Trophoblast cell (in vitro differentiated cells and primary cell): Measurements from ENCODE around the gene DUSP5.

Experiments
- DNase-seq, 2 donors: peaks; one replicate each; pipeline ENCODE4 v3.0.0-alpha.2; 2016
- H2AFZ ChIP-seq: 2 replicates; pipeline ENCODE4 v1.6.1; 2013; ENCODE audit warnings: low read length, moderate library complexity, mild to moderate bottlenecking; ENCODE audit not compliant: insufficient read depth, poor library complexity
- H2AK5ac ChIP-seq: 2 replicates; pipeline ENCODE4 v1.6.1; 2013; ENCODE audit warnings: mild to moderate bottlenecking, low read length
- H2BK120ac ChIP-seq: 2 replicates; pipeline ENCODE4 v1.6.1; 2013; ENCODE audit warnings: low read length, mild to moderate bottlenecking, moderate library complexity; ENCODE audit not compliant: insufficient read depth, poor library complexity
- H2BK12ac ChIP-seq: 2 replicates; pipeline ENCODE4 v1.6.1; 2013; ENCODE audit warnings: mild to moderate bottlenecking, low read length, moderate library complexity
- H2BK5ac ChIP-seq: 2 replicates; pipeline ENCODE4 v1.6.1; 2013; ENCODE audit warnings: low read length, low read depth, moderate library complexity, mild to moderate bottlenecking; ENCODE audit not compliant: poor library complexity
- H3K14ac ChIP-seq: 2 replicates; pipeline ENCODE4 v1.6.1; 2013; ENCODE audit warnings: mild to moderate bottlenecking, low read length
- H3K18ac ChIP-seq: 2 replicates; pipeline ENCODE4 v1.6.1; 2013; ENCODE audit warnings: mild to moderate bottlenecking, low read length
- H3K23ac ChIP-seq: 2 replicates; pipeline ENCODE4 v1.6.1; 2013; ENCODE audit warnings: low read length
- H3K27ac ChIP-seq: 2 replicates; pipeline ENCODE4 v1.5.1; 2013; ENCODE audit warnings: low read depth, mild to moderate bottlenecking, inconsistent platforms, low read length, moderate library complexity
- H3K27me3 ChIP-seq: 2 replicates; pipeline ENCODE4 v1.6.1; 2013; ENCODE audit warnings: inconsistent platforms, mild to moderate bottlenecking, low read length, moderate library complexity; ENCODE audit not compliant: insufficient read depth
- H3K36me3 ChIP-seq, 2 experiments: 1 replicate in 1 of 2; 2 replicates in 1 of 2; pipeline ENCODE4 v1.6.1; 2013; ENCODE audit warnings: low read length in 2 of 2, mild to moderate bottlenecking in 2 of 2, moderate library complexity in 1 of 2; ENCODE audit not compliant: insufficient read depth in 2 of 2, control insufficient read depth in 1 of 2
- H3K4ac ChIP-seq: 2 replicates; pipeline ENCODE4 v1.6.1; 2013; ENCODE audit warnings: low read depth, mild to moderate bottlenecking, low read length, moderate library complexity
- H3K4me1 ChIP-seq, 2 experiments: 1 replicate in 1 of 2; 2 replicates in 1 of 2; pipeline ENCODE4 v1.6.1; 2013; ENCODE audit warnings: low read length in 2 of 2, mild to moderate bottlenecking in 2 of 2, moderate library complexity in 1 of 2; ENCODE audit not compliant: insufficient read depth in 2 of 2, control insufficient read depth in 1 of 2
- H3K4me2 ChIP-seq: 2 replicates; pipeline ENCODE4 v1.6.1; 2013; ENCODE audit warnings: inconsistent platforms, mild to moderate bottlenecking, low read length, moderate library complexity
- H3K4me3 ChIP-seq: 2 replicates; pipeline ENCODE4 v1.5.1; 2013; ENCODE audit warnings: mild to moderate bottlenecking, low read depth, low read length, inconsistent platforms
- H3K79me1 ChIP-seq: one replicate; pipeline ENCODE4 v1.6.1; 2013; ENCODE audit warnings: low read length
- H3K79me2 ChIP-seq: 2 replicates; pipeline ENCODE4 v1.6.1; 2013; ENCODE audit warnings: low read length, mild to moderate bottlenecking; ENCODE audit not compliant: control insufficient read depth, insufficient read depth, poor library complexity
- H3K9ac ChIP-seq: 2 replicates; pipeline ENCODE4 v1.6.1; 2013; ENCODE audit warnings: mild to moderate bottlenecking, low read length
- H3K9me3 ChIP-seq: 2 replicates; pipeline ENCODE4 v1.6.1; 2013; ENCODE audit warnings: low read depth, mild to moderate bottlenecking, control low read depth, inconsistent platforms, low read length; ENCODE audit not compliant: insufficient read depth
- H4K12ac ChIP-seq: 2 replicates; pipeline ENCODE4 v1.6.1; 2013; ENCODE audit warnings: low read depth, mild to moderate bottlenecking, low read length, moderate library complexity
- H4K8ac ChIP-seq: 2 replicates; pipeline ENCODE4 v1.6.1; 2013; ENCODE audit warnings: low read depth, mild to moderate bottlenecking, low read length, moderate library complexity
- H4K91ac ChIP-seq: one replicate; pipeline ENCODE4 v1.6.1; 2013; ENCODE audit warnings: low read depth, mild to moderate bottlenecking, low read length, moderate library complexity
- WGBS: extraction: QIAGEN DNeasy Blood & Tissue Kit; methylation state at CpG from one replicate; pipeline ENCODE4 v1.1.7; 2013; ENCODE audit warnings: missing lambda C conversion rate; ENCODE audit not compliant: insufficient read length, insufficient coverage; ENCODE audit errors: extremely low coverage; 5-methylcytosine and 5-hydroxymethylcytosine counted together

DUSP5 gene

DNA sequence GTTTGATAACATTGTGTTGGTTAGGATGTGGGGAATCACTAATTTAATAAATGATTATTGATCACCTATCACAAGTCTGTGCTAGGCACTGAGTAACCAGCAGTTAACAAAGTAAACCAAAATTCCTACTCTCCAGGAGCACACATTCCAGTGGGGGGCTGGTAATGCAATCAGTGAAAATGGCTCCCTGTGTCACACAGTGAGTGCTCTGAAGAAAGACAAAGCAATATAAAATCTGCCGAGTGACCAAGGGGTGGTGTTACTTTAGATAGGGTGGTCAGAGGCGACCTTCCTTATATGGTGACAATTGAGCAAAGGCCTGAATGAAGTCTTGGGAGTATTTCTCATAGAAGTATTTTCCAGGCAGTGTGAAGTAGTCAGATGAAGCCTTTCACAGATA lies 56.2 kb downstream of the DUSP5 start:
- no CpG with 5 or more reads among the region's 2 CpGs for WGBS
- H2BK12ac ChIP-seq: no peak overlapping the region
- no peak overlapping the region for H2AK5ac ChIP-seq
- no peak overlapping the region for H2AFZ ChIP-seq
- no peaks in the 10 kb centered on the region for H3K9me3 ChIP-seq
- H3K9ac ChIP-seq: no peak overlapping the region
- H3K79me2 ChIP-seq: no peaks in the 10 kb centered on the region
- no peak overlapping the region for H3K18ac ChIP-seq
- H2BK5ac ChIP-seq: no peak overlapping the region
- no peak overlapping the region for H4K8ac ChIP-seq
- H3K36me3 ChIP-seq: no peaks in the 10 kb centered on the region
- DNase-seq: no peak
- H3K27ac ChIP-seq: no peak overlapping the region
- no peaks in the 10 kb centered on the region for H3K79me1 ChIP-seq
- H3K14ac ChIP-seq: no peak overlapping the region
- no peak overlapping the region for H3K23ac ChIP-seq
- H3K27me3 ChIP-seq: no peaks in the 10 kb centered on the region
- H2BK120ac ChIP-seq: no peak overlapping the region
- H4K12ac ChIP-seq: no peak overlapping the region
- no peak overlapping the region for H3K4ac ChIP-seq
- no peak overlapping the region for H3K4me2 ChIP-seq
- H4K91ac ChIP-seq: no peak overlapping the region
- no peak overlapping the region for H3K4me3 ChIP-seq
- no peaks in the 10 kb centered on the region for H3K4me1 ChIP-seq

DNA sequence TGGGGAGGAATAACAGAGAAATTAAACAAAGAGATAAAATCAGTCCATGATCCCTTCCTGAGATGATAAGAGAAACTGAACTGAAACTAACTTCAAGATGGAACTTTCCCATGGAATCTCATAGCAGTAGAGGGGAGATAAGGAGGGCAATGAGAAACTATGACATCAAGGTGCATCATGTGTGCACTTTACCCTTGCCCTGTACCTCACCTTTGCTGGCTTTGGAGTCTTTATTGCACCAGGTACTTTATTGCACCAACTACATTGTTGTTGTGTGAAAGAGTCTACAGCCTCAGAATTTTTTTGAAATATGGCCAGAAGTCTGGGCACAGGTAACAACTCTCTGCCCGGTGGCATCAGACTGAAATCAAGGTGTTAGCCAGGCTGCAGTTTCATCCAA lies 58.6 kb downstream of the DUSP5 start:
- Histone ChIP-seq H3K4me1 (no peaks in the 10 kb centered on the region), H3K36me3 (no peaks in the 10 kb centered on the region), H3K27ac (no peak overlapping the region), H3K14ac (no peak overlapping the region), H3K4me3 (no peak overlapping the region), H2BK5ac (no peak overlapping the region), H3K23ac (no peak overlapping the region), H3K9me3 (no peaks in the 10 kb centered on the region), H3K18ac (no peak overlapping the region), H2AK5ac (no peak overlapping the region), H4K91ac (no peak overlapping the region), H3K79me2 (no peaks in the 10 kb centered on the region), H3K4me2 (no peak overlapping the region), H2AFZ (no peak overlapping the region), H4K12ac (no peak overlapping the region), H2BK12ac (no peak overlapping the region), H3K79me1 (no peaks in the 10 kb centered on the region), H3K27me3 (no peaks in the 10 kb centered on the region), H4K8ac (no peak overlapping the region), H3K9ac (no peak overlapping the region), H2BK120ac (no peak overlapping the region), H3K4ac (no peak overlapping the region)
- WGBS: no CpG with 5 or more reads among the region's 1 CpG
- no peak for DNase-seq

DNA sequence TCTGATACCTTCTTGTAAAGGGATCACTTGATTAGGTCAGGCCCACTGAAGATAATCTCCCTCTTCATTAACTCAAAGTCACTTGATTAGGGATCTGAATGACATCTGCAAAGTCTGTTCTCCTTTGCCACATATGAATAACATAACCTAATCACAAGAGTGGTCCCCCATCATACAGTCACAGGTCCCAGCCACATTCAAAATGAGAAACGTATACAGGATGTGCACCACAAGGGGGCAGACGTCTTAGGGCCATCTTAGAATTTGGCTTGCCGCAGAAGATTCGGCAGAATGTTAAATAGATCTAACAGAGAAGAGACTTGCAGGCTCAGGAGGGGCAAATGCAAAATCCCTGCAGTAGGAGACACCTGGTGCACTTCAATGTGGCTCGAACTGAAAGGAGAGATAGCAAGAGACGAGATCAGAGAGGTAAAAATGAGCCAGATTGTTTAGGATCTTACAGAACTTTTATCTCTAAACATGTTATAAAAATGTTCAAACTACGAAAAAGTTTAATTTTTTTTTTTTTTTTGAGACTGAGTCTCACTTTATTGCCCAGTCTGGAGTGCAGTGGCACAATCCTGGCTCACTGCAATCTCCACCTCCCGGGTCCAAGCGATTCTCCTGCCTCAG lies 59.4 kb downstream of the DUSP5 start:
- peak; percentile 36 to 78 for DNase-seq
- H3K4me3 ChIP-seq: no peak overlapping the region

DNA sequence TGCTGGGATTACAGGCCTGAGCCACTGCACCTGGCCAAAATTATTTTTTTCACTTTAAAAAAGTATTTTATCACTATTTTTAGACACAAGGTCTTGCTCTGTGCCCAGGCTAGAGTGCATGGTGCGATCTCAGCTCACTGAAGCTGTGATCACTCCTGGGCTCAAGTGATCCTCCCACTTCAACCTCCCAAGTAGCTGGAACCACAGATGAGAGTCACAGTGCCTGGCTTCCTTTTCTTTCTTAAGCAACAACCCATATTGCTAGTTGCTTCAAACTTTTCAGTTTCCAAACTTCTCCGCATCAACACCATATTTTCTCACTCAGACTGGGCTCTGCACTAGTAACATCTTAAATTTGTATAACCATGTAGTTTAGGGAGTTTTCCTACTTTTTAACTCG lies 60.3 kb downstream of the DUSP5 start:
- Histone ChIP-seq H3K4me3 (no peak overlapping the region), H4K12ac (no peak overlapping the region), H4K8ac (no peak overlapping the region), H3K4me1 (no peaks in the 10 kb centered on the region), H3K36me3 (no peaks in the 10 kb centered on the region), H3K4ac (no peak overlapping the region), H3K14ac (no peak overlapping the region), H3K9ac (no peak overlapping the region), H3K79me2 (no peaks in the 10 kb centered on the region), H3K27ac (no peak overlapping the region), H3K23ac (no peak overlapping the region), H3K4me2 (no peak overlapping the region), H2BK120ac (no peak overlapping the region), H2BK12ac (no peak overlapping the region), H3K27me3 (no peaks in the 10 kb centered on the region), H3K79me1 (no peaks in the 10 kb centered on the region), H2AFZ (no peak overlapping the region), H4K91ac (no peak overlapping the region), H3K9me3 (no peaks in the 10 kb centered on the region), H2BK5ac (no peak overlapping the region), H3K18ac (no peak overlapping the region), H2AK5ac (no peak overlapping the region)
- WGBS: 100% methylated on average over 1 of the region's 3 CpGs
- DNase-seq: no peak

More for the DNA sequence above, 59.4 kb downstream of the DUSP5 start:
- Histone ChIP-seq H4K91ac (no peak overlapping the region), H3K36me3 (no peaks in the 10 kb centered on the region), H3K23ac (no peak overlapping the region), H3K9ac (no peak overlapping the region), H2BK12ac (no peak overlapping the region), H2BK5ac (no peak overlapping the region), H3K79me1 (no peaks in the 10 kb centered on the region), H3K14ac (no peak overlapping the region), H3K18ac (no peak overlapping the region), H4K12ac (no peak overlapping the region), H3K4me1 (no peaks in the 10 kb centered on the region), H2BK120ac (no peak overlapping the region), H2AFZ (no peak overlapping the region), H3K4ac (no peak overlapping the region), H3K9me3 (no peaks in the 10 kb centered on the region), H2AK5ac (no peak overlapping the region), H4K8ac (no peak overlapping the region), H3K27ac (no peak overlapping the region), H3K27me3 (no peaks in the 10 kb centered on the region), H3K4me2 (no peak overlapping the region), H3K79me2 (no peaks in the 10 kb centered on the region)
- WGBS: no CpG with 5 or more reads among the region's 9 CpGs
